Activated T-helper 1 cell treated with anti-CD3 and anti-CD28 coated beads, Interleukin-12 subunit alpha, Interleukin-12 subunit beta, Interleukin-2, Interleukin-4 antibody, amounts not matched to agents 30 ng/mL and 10 ng/mL and 1 ng/mL, durations not matched to agents 14 hours and 24 hours and 36 hours (primary cell): Measurements from ENCODE around the gene OCEL1. TPM values are rescaled to one million over a fixed set of nuclear protein-coding genes. Genes with fewer than 3 reads are reported as not detected.

ENCODE experiments used
- DNase-seq: peaks from one replicate; pipeline ENCODE4 v3.0.0; 2021; ENCODE audit warnings: low spot score
- H3K27ac Mint-ChIP-seq: one replicate; pipeline ENCODE4 v1.8.0; 2021; ENCODE audit warnings: mild to moderate bottlenecking, mixed read lengths
- H3K27me3 Mint-ChIP-seq: one replicate; pipeline ENCODE4 v1.8.0; 2022; ENCODE audit warnings: mild to moderate bottlenecking, moderate library complexity, mixed read lengths; ENCODE audit not compliant: insufficient read depth
- H3K36me3 Mint-ChIP-seq: one replicate; pipeline ENCODE4 v1.8.0; 2021; ENCODE audit warnings: low read depth, mixed read lengths
- H3K4me1 Mint-ChIP-seq: one replicate; pipeline ENCODE4 v1.8.0; 2021; ENCODE audit warnings: low read depth, mixed read lengths
- H3K4me3 Mint-ChIP-seq: one replicate; pipeline ENCODE4 v1.8.0; 2021; ENCODE audit warnings: mild to moderate bottlenecking, moderate library complexity, mixed read lengths
- H3K9me3 Mint-ChIP-seq: one replicate; pipeline ENCODE4 v1.8.0; 2021; ENCODE audit warnings: mixed read lengths
- intact Hi-C: fragments of 100-400 bp; cut with micrococcal nuclease; formaldehyde crosslinking; loops from one replicate; pipeline ENCODE4 v1.15.1; 2024
- total RNA-seq: library from RNA; stranded (reverse); gene quantifications from 2 replicates; pipeline ENCODE4 v1.2.3, GENCODE V29; 2022

Gene OCEL1
- total RNA-seq, 1 donor from 2014 or later: 19.6 TPM

DNA sequence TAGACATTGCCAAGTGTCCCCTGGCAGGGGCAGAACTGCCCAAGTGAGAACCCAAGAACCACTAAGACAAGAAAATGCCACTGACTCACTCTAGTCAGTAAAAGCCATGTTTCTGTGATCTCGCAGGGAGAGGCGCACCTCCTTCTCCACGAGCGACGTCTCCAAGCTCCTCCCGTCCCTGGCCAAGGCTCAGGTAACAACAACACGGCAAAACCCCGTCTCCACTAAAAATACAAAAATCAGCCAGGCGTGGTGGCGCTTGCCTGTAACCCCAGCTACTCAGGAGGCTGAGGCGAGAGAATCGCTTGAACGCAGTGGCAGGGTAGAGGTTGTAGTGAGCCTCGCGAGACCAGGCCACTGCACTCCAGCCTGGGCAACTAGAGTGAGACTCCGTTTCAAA lies 28.4 kb upstream of the OCEL1 start:
- no peaks in the 10 kb centered on the region for H3K4me1 Mint-ChIP-seq
- H3K36me3 Mint-ChIP-seq: peaks cover 54% of the 10 kb centered on the region
- H3K9me3 Mint-ChIP-seq: no peaks in the 10 kb centered on the region
- no peaks in the 10 kb centered on the region for H3K27me3 Mint-ChIP-seq
- H3K27ac Mint-ChIP-seq: no peak overlapping the region
- no peak for DNase-seq
- no peak overlapping the region for H3K4me3 Mint-ChIP-seq
- intact Hi-C loops: no loop called here

DNA sequence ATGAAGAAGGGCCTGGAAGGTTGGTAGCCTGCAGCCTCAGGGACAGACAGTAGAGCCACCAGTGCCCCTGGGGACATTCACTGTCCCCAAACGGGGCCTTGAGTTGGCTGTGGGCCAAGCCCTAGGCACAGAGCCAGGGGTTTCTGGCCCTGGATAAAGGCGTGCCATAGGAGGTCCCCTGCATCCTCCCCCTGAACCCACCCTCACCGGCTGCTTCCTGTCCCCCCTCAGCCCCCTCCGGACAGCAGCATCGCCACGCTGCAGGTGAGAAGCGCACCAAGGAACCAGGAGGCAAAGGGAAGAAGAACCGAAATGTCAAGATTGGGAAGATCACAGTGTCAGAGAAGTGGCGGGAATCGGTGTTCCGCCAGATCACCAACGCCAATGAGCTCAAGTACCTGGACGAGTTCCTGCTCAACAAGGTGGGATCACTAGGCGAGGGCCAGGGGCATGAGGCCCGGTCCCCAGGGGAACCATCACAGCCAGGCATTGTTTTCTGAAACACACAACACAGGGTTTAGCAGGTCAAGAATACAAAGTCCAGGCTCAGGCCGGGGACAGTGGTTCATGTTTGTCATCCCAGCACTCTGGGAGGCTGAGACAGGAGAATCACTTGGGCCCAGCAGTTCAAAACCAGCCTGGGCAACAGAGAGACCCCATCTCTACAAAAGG lies 25.5 kb upstream of the OCEL1 start:
- H3K4me3 Mint-ChIP-seq: no peak overlapping the region
- no peaks in the 10 kb centered on the region for H3K4me1 Mint-ChIP-seq
- H3K27ac Mint-ChIP-seq: no peak overlapping the region
- intact Hi-C loops: no loop called here
- H3K36me3 Mint-ChIP-seq: peaks cover 60% of the 10 kb centered on the region
- H3K9me3 Mint-ChIP-seq: no peaks in the 10 kb centered on the region
- DNase-seq: no peak
- no peaks in the 10 kb centered on the region for H3K27me3 Mint-ChIP-seq

DNA sequence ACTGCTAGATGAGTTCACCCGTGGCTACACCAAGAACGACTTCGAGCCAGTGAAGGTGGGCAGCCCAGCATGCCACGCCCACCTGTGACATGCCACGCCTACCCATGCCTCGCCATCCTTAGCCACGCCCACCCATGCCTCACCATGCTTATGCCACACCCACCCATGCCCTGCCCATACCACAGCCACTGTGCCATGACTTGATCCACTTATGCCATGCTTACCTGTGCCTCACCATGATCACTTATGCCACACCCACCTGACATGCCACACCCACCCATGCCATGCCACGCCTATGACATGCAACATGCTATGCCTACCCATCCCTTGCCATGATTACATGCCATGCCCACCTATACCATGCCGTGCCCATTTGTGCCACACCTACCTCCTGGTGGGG lies 23.8 kb upstream of the OCEL1 start:
- Mint-ChIP-seq H3K36me3 (peaks cover 57% of the 10 kb centered on the region), H3K9me3 (no peaks in the 10 kb centered on the region), H3K27ac (no peak overlapping the region)

DNA sequence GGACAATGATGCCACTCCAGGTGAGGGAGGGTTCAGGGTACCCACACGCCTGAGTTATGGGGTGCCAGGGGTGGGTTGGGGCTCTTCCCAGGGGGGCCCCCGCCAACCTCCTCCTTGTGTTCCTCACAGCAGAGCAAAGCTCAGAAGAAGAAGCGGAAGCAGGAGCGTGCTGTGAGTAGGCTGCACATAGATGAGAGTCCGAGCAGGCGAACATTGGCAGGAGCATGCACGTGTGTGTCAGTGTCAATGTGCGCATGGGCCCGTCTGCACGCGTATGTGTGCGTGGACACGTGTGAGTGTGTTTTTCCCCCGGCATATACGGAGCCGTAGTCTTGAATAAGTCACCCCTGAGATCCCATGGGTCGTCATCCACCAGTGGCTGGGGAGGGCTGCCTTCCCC lies 23.3 kb upstream of the OCEL1 start:
- Mint-ChIP-seq H3K9me3 (no peaks in the 10 kb centered on the region), H3K36me3 (peaks cover 56% of the 10 kb centered on the region), H3K27me3 (no peaks in the 10 kb centered on the region), H3K4me3 (no peak overlapping the region), H3K4me1 (no peaks in the 10 kb centered on the region), H3K27ac (no peak overlapping the region)
- intact Hi-C loops: no loop called here
- no peak for DNase-seq

More for the DNA sequence above, 23.8 kb upstream of the OCEL1 start:
- H3K4me3 Mint-ChIP-seq: no peak overlapping the region
- no peaks in the 10 kb centered on the region for H3K27me3 Mint-ChIP-seq
- DNase-seq: no peak
- intact Hi-C loops: no loop called here
- no peaks in the 10 kb centered on the region for H3K4me1 Mint-ChIP-seq

DNA sequence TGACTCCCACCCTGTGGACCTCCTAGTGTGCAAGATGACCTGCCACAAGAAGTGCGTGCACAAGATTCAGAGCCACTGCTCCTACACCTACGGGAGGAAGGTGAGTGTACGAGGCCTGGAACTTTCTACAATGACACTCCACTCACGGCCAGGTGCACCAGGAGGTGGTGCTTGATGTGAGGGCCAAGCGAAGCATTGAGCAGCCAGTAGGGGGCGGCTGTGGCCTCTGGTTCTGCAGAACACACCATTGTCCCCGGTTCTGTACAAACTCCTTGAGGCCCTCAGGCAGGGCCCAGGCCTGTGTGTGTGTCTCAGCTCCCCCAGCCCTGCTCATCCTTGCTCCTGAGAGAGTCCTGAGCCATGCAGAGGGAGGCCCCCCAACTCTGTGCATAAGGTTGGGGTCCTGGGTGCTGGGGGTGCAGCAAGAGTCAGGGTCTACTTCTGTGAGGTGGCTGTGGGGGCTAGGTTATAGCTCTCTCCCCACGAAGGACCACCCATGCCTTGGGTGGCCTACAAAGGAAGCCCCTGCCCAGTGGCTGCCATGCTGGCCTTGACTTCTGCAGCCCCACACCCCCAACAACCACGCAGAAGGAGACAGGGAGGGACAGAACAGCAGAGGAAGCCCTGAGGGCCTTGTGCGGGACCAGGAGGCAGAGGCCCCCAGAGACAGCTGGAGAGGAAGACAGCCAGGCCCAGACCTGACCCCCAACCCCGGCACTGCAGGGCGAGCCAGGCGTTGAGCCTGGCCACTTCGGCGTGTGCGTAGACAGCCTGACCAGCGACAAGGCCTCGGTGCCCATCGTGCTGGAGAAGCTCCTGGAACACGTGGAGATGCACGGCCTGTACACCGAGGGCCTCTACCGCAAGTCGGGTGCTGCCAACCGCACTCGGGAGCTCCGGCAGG lies 20.5 kb upstream of the OCEL1 start:
- H3K9me3 Mint-ChIP-seq: no peaks in the 10 kb centered on the region
- peak; percentile 44 for DNase-seq
- no peak overlapping the region for H3K27ac Mint-ChIP-seq
- peaks cover 47% of the 10 kb centered on the region for H3K36me3 Mint-ChIP-seq
- intact Hi-C loops: loop anchor here (1.0 to 2.0 kb wide), 2 partner anchors 29 to 77 kb away; no protein-coding TSS in a partner anchor
- no peaks in the 10 kb centered on the region for H3K27me3 Mint-ChIP-seq
- peaks cover 8% of the 10 kb centered on the region for H3K4me1 Mint-ChIP-seq
- H3K4me3 Mint-ChIP-seq: no peak overlapping the region

DNA sequence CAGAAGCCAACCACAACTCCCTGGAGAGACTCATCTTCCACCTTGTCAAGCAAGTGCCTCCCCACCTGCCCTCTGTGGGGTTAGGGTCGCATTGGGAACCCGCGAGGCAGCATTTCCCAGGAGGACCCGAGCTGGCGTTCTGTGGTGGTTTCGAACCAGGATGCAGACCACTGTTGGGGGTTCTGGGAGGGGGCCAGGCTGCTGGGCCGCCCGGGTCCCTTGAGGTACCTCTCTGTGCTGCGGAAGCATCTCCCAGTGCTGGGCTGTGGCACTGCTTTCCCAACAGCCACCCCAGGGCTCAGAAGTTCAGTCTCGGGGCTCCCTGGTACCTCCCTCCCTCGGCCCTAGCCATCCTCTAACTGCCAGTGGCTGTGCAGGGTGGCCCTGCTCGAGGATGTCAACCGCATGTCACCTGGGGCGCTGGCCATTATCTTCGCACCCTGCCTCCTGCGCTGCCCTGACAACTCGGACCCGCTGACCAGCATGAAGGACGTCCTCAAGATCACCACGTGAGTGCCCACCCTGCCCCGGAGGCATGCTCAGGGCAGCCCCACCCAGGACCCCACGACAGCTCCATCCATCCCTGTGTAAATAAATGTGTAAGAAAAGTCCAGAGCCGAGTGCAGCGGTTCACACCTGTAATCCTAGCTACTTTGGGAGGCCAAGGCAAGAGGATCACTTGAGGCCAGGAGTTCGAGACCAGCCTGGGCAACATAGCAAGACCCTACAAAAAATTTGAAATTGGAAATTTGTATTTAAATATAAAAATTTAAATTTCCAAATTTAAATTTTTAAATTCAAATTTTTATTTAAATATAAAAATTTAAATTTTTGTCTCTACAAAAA lies 19.1 kb upstream of the OCEL1 start:
- DNase-seq: no peak
- intact Hi-C loops: no loop called here
- H3K4me3 Mint-ChIP-seq: no peak overlapping the region
- H3K27me3 Mint-ChIP-seq: no peaks in the 10 kb centered on the region
- no peaks in the 10 kb centered on the region for H3K9me3 Mint-ChIP-seq
- peaks cover 8% of the 10 kb centered on the region for H3K4me1 Mint-ChIP-seq
- peaks cover 34% of the 10 kb centered on the region for H3K36me3 Mint-ChIP-seq
- no peak overlapping the region for H3K27ac Mint-ChIP-seq

DNA sequence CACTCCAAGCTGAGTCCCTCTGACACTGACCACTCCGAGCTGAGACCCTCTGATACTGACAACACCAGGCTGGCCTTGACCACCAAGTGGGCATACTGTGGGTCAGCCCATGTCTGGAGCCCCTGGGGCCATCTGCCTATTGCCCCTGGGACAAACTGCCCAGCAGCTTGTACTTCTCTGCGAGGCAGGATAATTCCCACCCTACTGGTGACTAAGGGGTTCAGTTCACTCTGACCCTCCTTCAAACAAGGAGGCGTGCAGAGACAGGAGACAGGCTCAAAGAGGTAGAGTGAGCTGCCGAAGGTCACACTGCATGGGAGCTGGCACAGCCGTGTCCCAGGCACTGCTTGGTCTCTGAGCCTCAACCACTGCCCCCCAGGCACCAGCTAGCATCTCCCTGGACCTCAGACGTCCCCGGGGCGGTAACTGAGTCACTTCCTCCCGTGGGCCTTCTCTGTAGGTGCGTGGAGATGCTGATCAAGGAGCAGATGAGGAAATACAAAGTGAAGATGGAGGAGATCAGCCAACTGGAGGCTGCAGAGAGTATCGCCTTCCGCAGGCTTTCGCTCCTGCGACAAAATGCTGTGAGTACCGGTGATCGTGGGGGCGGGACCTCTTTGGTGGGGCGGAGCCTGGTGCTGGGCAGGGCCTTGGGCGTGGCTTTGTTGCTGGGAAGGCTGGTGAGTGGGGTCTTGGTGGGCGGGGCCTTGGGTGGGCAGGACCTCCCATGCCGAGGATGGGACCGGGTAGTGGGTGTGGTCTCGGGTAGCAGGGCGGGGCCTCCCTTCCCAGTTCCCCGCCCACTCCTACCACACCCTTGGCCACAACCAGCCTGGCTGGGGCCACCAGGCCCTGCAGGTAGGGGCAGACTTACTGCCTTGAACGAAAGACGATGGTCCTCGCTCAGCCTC lies 16.6 kb upstream of the OCEL1 start:
- Mint-ChIP-seq H3K4me3 (no peak overlapping the region), H3K36me3 (peaks cover 24% of the 10 kb centered on the region), H3K4me1 (peaks cover 10% of the 10 kb centered on the region), H3K27me3 (no peaks in the 10 kb centered on the region), H3K9me3 (no peaks in the 10 kb centered on the region), H3K27ac (peak overlapping the region; percentile 70)
- peak; percentile 23 for DNase-seq
- intact Hi-C loops: no loop called here

DNA sequence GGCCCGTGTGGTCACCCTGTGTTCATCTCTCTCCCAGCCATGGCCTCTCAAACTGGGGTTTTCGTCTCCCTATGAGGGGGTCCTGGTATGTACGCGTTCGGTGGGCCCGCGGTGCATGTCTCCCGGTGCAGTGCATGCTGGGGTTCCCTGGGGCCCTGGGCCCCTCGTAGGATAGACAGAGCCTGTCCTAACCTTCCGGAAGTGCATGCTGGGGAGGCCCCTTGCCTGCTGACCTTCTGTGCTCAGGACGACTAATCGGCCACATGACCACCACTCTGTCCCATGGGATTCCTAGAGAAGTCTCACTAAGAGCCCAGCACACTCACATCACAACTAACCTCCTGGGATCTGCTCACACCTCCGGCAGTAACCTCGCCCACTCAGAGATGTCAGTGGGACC lies 15.7 kb upstream of the OCEL1 start:
- intact Hi-C loops: no loop called here

DNA sequence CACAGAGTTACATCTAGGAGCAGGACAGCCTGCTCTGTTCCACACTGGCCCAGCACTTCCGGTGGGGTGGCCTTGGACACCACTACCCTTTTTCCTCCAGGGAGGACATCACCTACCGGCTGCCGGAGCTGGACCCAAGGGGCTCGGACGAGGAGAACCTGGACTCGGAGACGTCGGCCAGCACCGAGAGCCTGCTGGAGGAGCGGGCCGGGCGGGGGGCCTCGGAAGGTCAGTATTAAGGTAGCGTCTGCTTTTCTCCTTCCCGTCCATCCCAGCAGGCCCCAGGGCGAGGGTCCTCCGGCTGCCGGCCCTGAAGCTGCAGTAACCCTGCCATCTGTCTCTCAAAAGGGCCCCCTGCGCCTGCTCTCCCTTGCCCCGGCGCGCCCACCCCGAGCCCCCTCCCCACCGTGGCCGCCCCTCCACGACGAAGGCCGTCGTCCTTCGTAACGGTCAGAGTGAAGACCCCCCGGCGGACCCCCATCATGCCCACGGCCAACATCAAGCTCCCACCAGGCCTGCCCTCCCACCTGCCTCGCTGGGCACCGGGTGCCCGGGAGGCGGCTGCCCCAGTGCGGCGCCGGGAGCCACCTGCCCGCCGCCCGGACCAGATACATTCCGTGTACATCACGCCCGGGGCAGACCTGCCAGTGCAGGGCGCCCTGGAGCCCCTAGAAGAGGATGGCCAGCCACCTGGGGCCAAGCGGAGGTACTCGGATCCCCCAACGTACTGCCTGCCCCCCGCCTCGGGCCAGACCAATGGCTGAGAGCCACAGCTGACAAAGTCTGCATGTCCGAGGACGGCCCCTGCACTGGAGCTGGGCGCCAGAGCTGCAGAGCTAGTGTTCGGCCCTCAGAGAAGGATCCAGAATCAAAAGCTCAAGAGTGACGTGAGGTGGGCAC lies 14.2 kb upstream of the OCEL1 start:
- Mint-ChIP-seq H3K9me3 (no peaks in the 10 kb centered on the region), H3K36me3 (peaks cover 29% of the 10 kb centered on the region), H3K4me1 (peaks cover 19% of the 10 kb centered on the region), H3K27ac (no peak overlapping the region), H3K27me3 (no peaks in the 10 kb centered on the region), H3K4me3 (no peak overlapping the region)
- no peak for DNase-seq
- intact Hi-C loops: no loop called here

More for the DNA sequence above, 15.7 kb upstream of the OCEL1 start:
- Mint-ChIP-seq H3K27ac (no peak overlapping the region), H3K36me3 (peaks cover 27% of the 10 kb centered on the region), H3K4me3 (no peak overlapping the region), H3K4me1 (peaks cover 19% of the 10 kb centered on the region), H3K27me3 (no peaks in the 10 kb centered on the region), H3K9me3 (no peaks in the 10 kb centered on the region)
- DNase-seq: no peak

DNA sequence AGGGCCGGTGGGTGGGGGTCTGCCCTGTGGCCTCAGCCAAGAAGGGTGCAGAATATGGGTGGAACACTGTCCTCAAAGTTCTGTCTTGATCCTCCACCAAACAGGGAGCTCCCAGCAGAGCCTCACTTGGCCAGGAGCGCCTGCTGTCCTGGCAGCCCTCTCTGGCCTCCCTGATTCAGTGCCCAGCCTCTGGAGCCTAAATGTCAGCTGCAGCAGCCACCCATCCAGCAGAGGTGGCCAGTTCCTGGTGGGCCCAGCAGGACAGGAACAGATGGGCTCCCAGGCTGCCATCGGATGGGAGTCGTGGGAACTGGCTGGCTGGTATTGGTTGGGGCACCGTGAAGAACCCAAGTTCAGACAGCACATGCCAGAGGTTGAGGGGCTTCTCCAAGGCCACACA lies 12.7 kb upstream of the OCEL1 start:
- Mint-ChIP-seq H3K9me3 (no peaks in the 10 kb centered on the region), H3K4me3 (no peak overlapping the region), H3K27ac (no peak overlapping the region), H3K36me3 (peaks cover 35% of the 10 kb centered on the region), H3K27me3 (no peaks in the 10 kb centered on the region), H3K4me1 (peaks cover 19% of the 10 kb centered on the region)
- intact Hi-C loops: no loop called here
- no peak for DNase-seq

DNA sequence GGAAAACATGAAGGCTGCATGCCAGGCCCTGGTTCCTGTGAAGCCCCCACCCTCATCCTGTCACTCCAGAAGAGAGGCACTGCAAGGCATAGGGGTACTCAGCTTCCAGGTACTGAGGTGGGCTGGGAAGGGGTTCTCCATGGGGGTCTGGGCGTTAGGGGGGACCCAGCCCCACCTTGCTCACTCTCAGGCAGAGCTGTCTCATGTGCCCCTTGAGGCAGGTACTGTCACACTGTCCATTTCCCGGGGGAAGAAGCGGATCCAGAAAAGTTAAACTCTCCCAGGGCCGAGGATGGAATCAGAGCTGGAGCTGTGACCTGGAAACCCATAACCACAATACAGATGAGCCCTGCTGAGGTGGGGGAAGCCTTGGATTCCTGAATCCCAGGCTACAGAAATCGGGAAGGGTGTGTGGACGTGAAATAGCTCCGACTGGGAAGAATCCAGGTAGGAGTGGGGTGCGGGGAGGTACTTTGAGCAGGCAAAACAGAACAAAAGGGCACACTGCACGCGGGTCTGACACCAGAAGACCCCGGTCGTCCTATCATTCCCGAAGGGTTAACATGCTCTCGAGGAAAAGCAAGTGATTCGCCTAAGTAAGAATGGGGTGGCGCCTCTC lies 11.4 kb upstream of the OCEL1 start:
- Mint-ChIP-seq H3K27ac (peak overlapping the region; percentile 99), H3K4me1 (peaks cover 11% of the 10 kb centered on the region), H3K4me3 (peak overlapping the region; percentile 91), H3K9me3 (no peaks in the 10 kb centered on the region), H3K27me3 (no peaks in the 10 kb centered on the region), H3K36me3 (peaks cover 34% of the 10 kb centered on the region)
- no peak for DNase-seq
- intact Hi-C loops: loop anchor here (1.0 kb wide), 5 partner anchors 12 to 139 kb away; partner anchors contain the start of genes BABAM1, DDA1, HAUS8 and MYO9B
